HEK293T (cell line): ENCODE data around the gene FGF21.

ENCODE experiments used
- CTCF ChIA-PET: fragments of 350-600 bp; formaldehyde crosslinking; extraction: SDS; loops from one replicate; lab custom pipeline; 2021; ENCODE audit warnings: antibody characterized with exemption, inconsistent platforms; lab: Yijun Ruan, JAX
- POLR2A ChIA-PET: fragments of 350-600 bp; formaldehyde crosslinking; extraction: SDS; loops from one replicate; lab custom pipeline; 2020; ENCODE audit warnings: antibody characterized with exemption, inconsistent platforms; lab: Yijun Ruan, JAX
- DNase-seq: peaks from one replicate; pipeline ENCODE4 v3.0.0; 2012; ENCODE audit warnings: mixed read lengths; ENCODE audit errors: extremely low spot score
- ARNT ChIP-seq: fragments of 450-650 bp; IDR thresholded peaks from 2 replicates; pipeline ENCODE4 v1.6.1; 2017; ENCODE audit warnings: mild to moderate bottlenecking
- BHLHE40 ChIP-seq: fragments of 450-650 bp; IDR thresholded peaks from 2 replicates; pipeline ENCODE4 v1.6.1; 2016; ENCODE audit warnings: mild to moderate bottlenecking, moderate library complexity, borderline replicate concordance
- CTBP1 ChIP-seq: fragments of 450-650 bp; IDR thresholded peaks from 2 replicates; pipeline ENCODE4 v1.6.1; 2016; ENCODE audit warnings: borderline replicate concordance
- ELF4 ChIP-seq: fragments of 450-650 bp; IDR thresholded peaks from 2 replicates; pipeline ENCODE4 v1.6.1; 2017; ENCODE audit warnings: antibody characterized with exemption
- FOXA1 ChIP-seq: fragments of 450-650 bp; IDR thresholded peaks from 2 replicates; pipeline ENCODE4 v1.6.1; 2016; ENCODE audit warnings: mild to moderate bottlenecking
- FOXK2 ChIP-seq: fragments of 450-650 bp; IDR thresholded peaks from 2 replicates; pipeline ENCODE4 v1.6.1; 2016; ENCODE audit warnings: mild to moderate bottlenecking
- FOXM1 ChIP-seq: fragments of 450-650 bp; IDR thresholded peaks from 2 replicates; pipeline ENCODE4 v1.6.1; 2017; ENCODE audit warnings: mild to moderate bottlenecking, borderline replicate concordance
- HDGF ChIP-seq: fragments of 450-650 bp; IDR thresholded peaks from 2 replicates; pipeline ENCODE4 v1.6.1; 2017; ENCODE audit warnings: antibody characterized with exemption, borderline replicate concordance
- L3MBTL2 ChIP-seq: fragments of 450-650 bp; conservative IDR thresholded peaks from 2 replicates; pipeline ENCODE4 v1.6.1; 2016; ENCODE audit warnings: mild to moderate bottlenecking
- LEF1 ChIP-seq: fragments of 450-650 bp; IDR thresholded peaks from 2 replicates; pipeline ENCODE4 v1.6.1; 2017; ENCODE audit warnings: mild to moderate bottlenecking, borderline replicate concordance
- NFRKB ChIP-seq: fragments of 450-650 bp; IDR thresholded peaks from 2 replicates; pipeline ENCODE4 v1.6.1; 2016; ENCODE audit warnings: mild to moderate bottlenecking, moderate library complexity
- SP1 ChIP-seq: fragments of 450-650 bp; IDR thresholded peaks from 2 replicates; pipeline ENCODE4 v1.6.1; 2017
- SUZ12 ChIP-seq: fragments of 450-650 bp; IDR thresholded peaks from 2 replicates; pipeline ENCODE4 v1.6.1; 2016; ENCODE audit warnings: mild to moderate bottlenecking
- TARDBP ChIP-seq: fragments of 450-650 bp; IDR thresholded peaks from 2 replicates; pipeline ENCODE4 v1.6.1; 2016
- ZNF384 ChIP-seq: fragments of 450-650 bp; IDR thresholded peaks from 2 replicates; pipeline ENCODE4 v1.6.1; 2016
- TF ChIP-seq, protein P1 (sequence below): fragments of 450-650 bp; IDR thresholded peaks from 2 replicates; pipeline ENCODE4 v1.6.1; 2016

The FGF21 gene

GRCh38 chr19:48719263-48720171 is 35.8 kb upstream of the FGF21 start, which contains the start of gene MAMSTR:
Gene MAMSTR, minus strand, starts transcription at chr19:48719725. Its CDS starts 694 bp downstream, at chr19:48719031.
- POLR2A ChIA-PET, result interaction anchor here (1.1 to 2.7 kb wide), 6 partner anchors 14 to 153 kb away, joined by 3 to 17 read pairs (median 4); partner anchors contain the start of gene PPP1R15A
- no peak for TF ChIP-seq FOXK2
- no peak for TF ChIP-seq FOXM1
- no peak for TF ChIP-seq FOXA1
- TF ChIP-seq TARDBP, result no peak
- no peak for TF ChIP-seq SUZ12
- TF ChIP-seq, protein P1, sequence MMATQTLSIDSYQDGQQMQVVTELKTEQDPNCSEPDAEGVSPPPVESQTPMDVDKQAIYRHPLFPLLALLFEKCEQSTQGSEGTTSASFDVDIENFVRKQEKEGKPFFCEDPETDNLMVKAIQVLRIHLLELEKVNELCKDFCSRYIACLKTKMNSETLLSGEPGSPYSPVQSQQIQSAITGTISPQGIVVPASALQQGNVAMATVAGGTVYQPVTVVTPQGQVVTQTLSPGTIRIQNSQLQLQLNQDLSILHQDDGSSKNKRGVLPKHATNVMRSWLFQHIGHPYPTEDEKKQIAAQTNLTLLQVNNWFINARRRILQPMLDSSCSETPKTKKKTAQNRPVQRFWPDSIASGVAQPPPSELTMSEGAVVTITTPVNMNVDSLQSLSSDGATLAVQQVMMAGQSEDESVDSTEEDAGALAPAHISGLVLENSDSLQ, result no peak
- no peak for TF ChIP-seq CTBP1
- no peak for TF ChIP-seq ZNF384
- TF ChIP-seq HDGF, result no peak
- TF ChIP-seq NFRKB, result no peak
- TF ChIP-seq ARNT, result no peak
- CTCF ChIA-PET, result no interaction called here
- no peak for DNase-seq

DNA sequence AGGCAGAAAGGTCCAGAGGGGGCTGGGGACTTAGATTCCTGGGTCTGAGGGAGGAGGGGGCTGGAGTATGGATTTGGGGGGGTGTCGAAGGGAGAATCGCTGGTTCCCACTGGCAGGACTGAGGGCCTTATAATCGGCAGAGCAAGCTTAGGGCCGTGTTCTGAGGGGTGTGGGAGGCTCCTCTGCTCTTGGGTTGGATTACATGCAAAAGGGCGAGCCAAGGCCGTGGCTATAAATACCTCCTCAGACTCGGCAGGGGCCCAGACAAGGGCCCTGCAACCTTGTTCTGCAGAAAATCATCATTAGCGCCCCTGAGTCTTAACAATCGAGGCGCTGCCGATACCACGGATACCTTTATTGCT is 35.1 kb upstream of the FGF21 start:
- ChIA-PET POLR2A (interaction anchor here (0.7 to 2.7 kb wide), 18 partner anchors 8 to 152 kb away, joined by 3 to 17 read pairs (median 3); partner anchors contain the start of genes BCAT2, CA11, IZUMO1 and PPP1R15A), CTCF (interaction anchor here (0.7 to 0.8 kb wide), 2 partner anchors 8 to 74 kb away, joined by 3 to 4 read pairs; partner anchors contain the start of gene CA11)
- TF ChIP-seq TARDBP (no peak), FOXM1 (no peak)
- DNase-seq, result no peak

- peak; percentile 91 for DNase-seq
- TF ChIP-seq HDGF (no peak), FOXK2 (no peak), L3MBTL2 (peak; percentile 79), ZNF384 (no peak), ELF4 (peak; percentile 34; the same call in 1 of the 2 replicates), ARNT (no peak), SUZ12 (peak; percentile 87), SP1 (no peak)
- TF ChIP-seq, protein P1, result peak; percentile 97
- ChIA-PET CTCF (interaction anchor here (0.7 to 0.8 kb wide), 2 partner anchors 9 to 75 kb away, joined by 3 to 4 read pairs; partner anchors contain the start of gene CA11), POLR2A (interaction anchor here (0.7 to 2.7 kb wide), 18 partner anchors 8 to 151 kb away, joined by 3 to 17 read pairs (median 3); partner anchors contain the start of genes BCAT2, CA11, IZUMO1 and PPP1R15A)
Measured at GRCh38 chr19:48720613-48721296, 34.6 kb upstream of the FGF21 start.

- DNase-seq, result no peak
- POLR2A ChIA-PET, result no interaction called here
- CTCF ChIA-PET, result no interaction called here
- TF ChIP-seq SP1 (no peak), L3MBTL2 (no peak), ZNF384 (no peak), BHLHE40 (no peak), LEF1 (no peak), ELF4 (no peak), TARDBP (no peak), SUZ12 (no peak), FOXA1 (no peak), HDGF (no peak), FOXM1 (no peak), CTBP1 (no peak), ARNT (no peak), FOXK2 (no peak), NFRKB (no peak)
- TF ChIP-seq, protein P1, result no peak
Measured at GRCh38 chr19:48722196-48722708, 33.1 kb upstream of the FGF21 start.

DNA sequence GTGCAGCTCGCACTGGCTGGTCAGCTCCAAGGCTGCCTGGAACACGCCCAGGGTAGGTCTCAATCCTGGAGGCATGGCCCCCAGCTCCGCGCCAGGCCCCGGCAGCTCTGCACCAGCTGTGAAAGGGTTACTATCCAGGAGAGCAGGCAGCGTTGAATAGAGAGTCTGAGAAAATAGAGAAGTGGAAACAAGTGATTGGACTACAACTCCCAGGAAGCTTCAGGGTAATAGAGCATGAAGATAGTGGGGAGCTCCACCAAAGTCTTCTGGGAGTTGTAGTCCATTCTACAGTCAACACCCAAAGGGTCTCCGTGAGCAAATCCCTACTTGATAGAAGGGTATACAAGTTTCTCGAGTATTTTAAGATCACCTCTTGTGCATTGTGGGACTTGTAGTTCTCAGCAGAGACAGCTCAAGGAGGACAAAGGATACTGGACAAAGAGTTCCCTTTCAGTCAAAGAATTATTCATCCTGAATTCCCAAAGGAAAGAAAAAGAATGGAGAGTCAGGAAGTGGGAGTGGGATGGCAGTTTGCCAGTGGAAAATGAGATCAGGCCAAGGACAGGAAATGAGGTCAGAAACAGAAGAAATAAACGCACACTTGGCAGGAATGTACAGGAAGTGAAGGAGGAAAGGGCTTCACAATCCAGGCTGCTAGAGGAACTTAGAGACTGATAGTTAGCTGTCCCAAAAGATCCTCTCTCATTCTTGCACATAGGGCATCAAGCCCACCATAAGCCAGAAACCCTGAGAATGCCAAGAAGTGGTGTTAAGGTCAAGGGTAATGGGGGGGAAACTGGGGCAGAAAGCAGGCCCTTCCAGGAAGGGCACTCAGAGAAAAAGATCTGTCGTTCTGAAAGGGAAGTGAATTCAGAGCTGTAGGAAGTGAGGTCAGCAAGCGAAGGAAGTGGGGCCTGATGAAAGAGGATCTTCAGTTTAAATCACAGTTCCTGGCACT is 30.2 kb upstream of the FGF21 start:
- ChIA-PET POLR2A (interaction anchor here (0.6 to 2.3 kb wide), 6 partner anchors 9 to 79 kb away, joined by 3 to 13 read pairs (median 5); partner anchors contain the start of gene CA11), CTCF (interaction anchor here (0.6 to 0.7 kb wide), 2 partner anchors 12 to 13 kb away, joined by 3 read pairs; no protein-coding TSS in a partner anchor)
- TF ChIP-seq ZNF384, result no peak
- TF ChIP-seq L3MBTL2, result peak; percentile 50; the same call in 1 of the 2 replicates
- no peak for TF ChIP-seq TARDBP
- TF ChIP-seq LEF1, result no peak
- peak; percentile 89 for TF ChIP-seq SUZ12
- TF ChIP-seq FOXA1, result no peak
- no peak for TF ChIP-seq ARNT
- TF ChIP-seq SP1, result no peak
- TF ChIP-seq, protein P1, result no peak
- peak; percentile 27; the same call in 1 of the 2 replicates for TF ChIP-seq ELF4
- peak; percentile 46 for DNase-seq
